Vagina (tissue), 2 donors: ENCODE measurements around the gene PCSK6. TPM values are rescaled to one million over a fixed set of nuclear protein-coding genes. Genes with fewer than 3 reads are reported as not detected.
A peak's percentile ranks its signal among the peaks of the same experiment; 100 is the strongest.

Source experiments
- DNase-seq, 2 donors: peaks; one replicate each; pipeline ENCODE4 v3.0.0-alpha.2; 2017; ENCODE audit errors: extremely low spot score in 2 of 2
- H3K27ac ChIP-seq: fragments of 200-600 bp; sonication (generic); one replicate; pipeline ENCODE4 v1.5.1; 2019
- H3K27me3 ChIP-seq: fragments of 200-600 bp; sonication (generic); one replicate; pipeline ENCODE4 v1.5.1; 2019
- H3K36me3 ChIP-seq, 2 donors: fragments of 200-600 bp; sonication (generic); one replicate each; pipeline ENCODE4 v1.5.1; 2017 to 2019
- H3K4me1 ChIP-seq: fragments of 200-600 bp; sonication (generic); one replicate; pipeline ENCODE4 v1.5.1; 2019
- H3K4me3 ChIP-seq, 2 donors: fragments of 200-600 bp; sonication (generic); 1 replicate in 1 of 2; 2 replicates in 1 of 2; pipeline ENCODE4 v1.5.1; 2016 to 2019
- H3K9me3 ChIP-seq: fragments of 200-600 bp; sonication (generic); one replicate; pipeline ENCODE4 v1.5.1; 2019
- POLR2A ChIP-seq, 2 donors: fragments of 450-650 bp; IDR thresholded peaks; one replicate each; pipeline ENCODE4 v1.6.1; 2017; ENCODE audit warnings: antibody characterized with exemption in 2 of 2, mild to moderate bottlenecking in 2 of 2, moderate library complexity in 2 of 2
- POLR2AphosphoS5 ChIP-seq, 2 donors: sonication (generic); formaldehyde crosslinking; IDR thresholded peaks; one replicate each; pipeline ENCODE4 v1.9.0; 2017; ENCODE audit warnings: antibody characterized with exemption in 2 of 2, mild to moderate bottlenecking in 2 of 2, low read depth in 1 of 2; ENCODE audit not compliant: insufficient read depth in 1 of 2
- intact Hi-C: fragments of 100-400 bp; cut with DNase I; formaldehyde crosslinking; loops from one replicate; pipeline ENCODE4 v1.15.1; 2023
- total RNA-seq: library from RNA; depleted of rRNA; stranded (reverse); fragments of >200 nt; gene quantifications from one replicate; pipeline ENCODE4 v1.2.3, GENCODE V29; 2016
- TF ChIP-seq, protein P1 (sequence below), 3 experiments: fragments of 450-650 bp in 2 of 3; fragments of 200-600 bp in 1 of 3; sonication (generic) in 1 of 3; IDR thresholded peaks; one replicate each; pipeline ENCODE4 v1.5.1; 2017 to 2019; ENCODE audit warnings: antibody characterized with exemption in 3 of 3, mild to moderate bottlenecking in 2 of 3, moderate library complexity in 2 of 3

PCSK6 gene
- total RNA-seq, 1 donor from 2014 or later, result 7.4 TPM

GRCh38 chr15:101351736-101352135 is 137.8 kb downstream of the PCSK6 start:
- intact Hi-C loops, result no loop called here
- H3K4me3 ChIP-seq, result no peak overlapping the region
- DNase-seq, result no peak
- no peaks in the 10 kb centered on the region for H3K4me1 ChIP-seq
- no peaks in the 10 kb centered on the region for H3K27me3 ChIP-seq
- no peaks in the 10 kb centered on the region for H3K36me3 ChIP-seq
- no peaks in the 10 kb centered on the region for H3K9me3 ChIP-seq
- no peak overlapping the region for H3K27ac ChIP-seq
- TF ChIP-seq POLR2A (IDR thresholded peaks at IDR 0.05) (no peak), POLR2AphosphoS5 (IDR thresholded peaks at IDR 0.05; ENCODE audit: insufficient read depth in 1 of 2, low read depth in 1 of 2) (no peak)
- TF ChIP-seq, protein P1, sequence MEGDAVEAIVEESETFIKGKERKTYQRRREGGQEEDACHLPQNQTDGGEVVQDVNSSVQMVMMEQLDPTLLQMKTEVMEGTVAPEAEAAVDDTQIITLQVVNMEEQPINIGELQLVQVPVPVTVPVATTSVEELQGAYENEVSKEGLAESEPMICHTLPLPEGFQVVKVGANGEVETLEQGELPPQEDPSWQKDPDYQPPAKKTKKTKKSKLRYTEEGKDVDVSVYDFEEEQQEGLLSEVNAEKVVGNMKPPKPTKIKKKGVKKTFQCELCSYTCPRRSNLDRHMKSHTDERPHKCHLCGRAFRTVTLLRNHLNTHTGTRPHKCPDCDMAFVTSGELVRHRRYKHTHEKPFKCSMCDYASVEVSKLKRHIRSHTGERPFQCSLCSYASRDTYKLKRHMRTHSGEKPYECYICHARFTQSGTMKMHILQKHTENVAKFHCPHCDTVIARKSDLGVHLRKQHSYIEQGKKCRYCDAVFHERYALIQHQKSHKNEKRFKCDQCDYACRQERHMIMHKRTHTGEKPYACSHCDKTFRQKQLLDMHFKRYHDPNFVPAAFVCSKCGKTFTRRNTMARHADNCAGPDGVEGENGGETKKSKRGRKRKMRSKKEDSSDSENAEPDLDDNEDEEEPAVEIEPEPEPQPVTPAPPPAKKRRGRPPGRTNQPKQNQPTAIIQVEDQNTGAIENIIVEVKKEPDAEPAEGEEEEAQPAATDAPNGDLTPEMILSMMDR (IDR thresholded peaks at IDR 0.05), result no peak

- TF ChIP-seq, protein P1 (IDR thresholded peaks at IDR 0.05), result no peak
- no peak for TF ChIP-seq POLR2AphosphoS5 (IDR thresholded peaks at IDR 0.05; ENCODE audit: insufficient read depth in 1 of 2, low read depth in 1 of 2)
- no peak for TF ChIP-seq POLR2A (IDR thresholded peaks at IDR 0.05)
- Histone ChIP-seq H3K27ac (no peak overlapping the region), H3K27me3 (no peaks in the 10 kb centered on the region), H3K4me1 (no peaks in the 10 kb centered on the region), H3K36me3 (no peaks in the 10 kb centered on the region), H3K4me3 (no peak overlapping the region), H3K9me3 (no peaks in the 10 kb centered on the region)
- intact Hi-C loops, result no loop called here
- DNase-seq, result peak in 1 of 2 donors; percentile 71
These were observed 140.2 kb downstream of the PCSK6 start for GRCh38 chr15:101349047-101349951.

DNA sequence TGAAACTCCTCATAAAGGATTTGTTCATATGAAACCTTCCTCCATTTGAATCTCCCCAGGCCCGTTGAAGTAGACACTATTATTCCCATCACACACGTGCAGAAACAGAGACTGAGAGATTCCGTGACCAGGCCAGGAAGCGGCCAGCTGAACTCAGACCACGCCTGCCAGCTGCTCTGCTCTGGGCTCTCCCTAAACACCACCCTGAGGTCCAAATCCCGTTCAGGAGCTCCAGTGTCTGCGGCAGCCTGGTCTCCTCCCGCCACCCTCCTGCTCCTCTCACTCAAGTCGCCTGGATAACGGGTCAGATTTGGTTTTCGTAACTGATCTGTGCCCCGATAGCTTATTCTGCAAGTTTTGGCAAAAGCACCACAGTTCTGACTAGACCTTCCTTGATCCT is 140.9 kb downstream of the PCSK6 start:
- H3K4me3 ChIP-seq, result no peak overlapping the region
- H3K36me3 ChIP-seq, result no peaks in the 10 kb centered on the region
- no peaks in the 10 kb centered on the region for H3K27me3 ChIP-seq
- DNase-seq, result peak in 1 of 2 donors; percentile 52
- H3K27ac ChIP-seq, result no peak overlapping the region
- no peaks in the 10 kb centered on the region for H3K4me1 ChIP-seq
- intact Hi-C loops, result no loop called here
- TF ChIP-seq POLR2AphosphoS5 (IDR thresholded peaks at IDR 0.05; ENCODE audit: insufficient read depth in 1 of 2, low read depth in 1 of 2) (no peak), POLR2A (IDR thresholded peaks at IDR 0.05) (no peak)
- TF ChIP-seq, protein P1 (IDR thresholded peaks at IDR 0.05), result no peak
- no peaks in the 10 kb centered on the region for H3K9me3 ChIP-seq

- Histone ChIP-seq H3K27ac (no peak overlapping the region), H3K4me3 (no peak overlapping the region), H3K27me3 (no peaks in the 10 kb centered on the region), H3K9me3 (no peaks in the 10 kb centered on the region), H3K36me3 (no peaks in the 10 kb centered on the region), H3K4me1 (no peaks in the 10 kb centered on the region)
- TF ChIP-seq POLR2AphosphoS5 (IDR thresholded peaks at IDR 0.05; ENCODE audit: insufficient read depth in 1 of 2, low read depth in 1 of 2) (no peak), POLR2A (IDR thresholded peaks at IDR 0.05) (no peak)
- intact Hi-C loops, result no loop called here
- no peak for DNase-seq
These were observed 141.5 kb downstream of the PCSK6 start for GRCh38 chr15:101348015-101348414.

DNA sequence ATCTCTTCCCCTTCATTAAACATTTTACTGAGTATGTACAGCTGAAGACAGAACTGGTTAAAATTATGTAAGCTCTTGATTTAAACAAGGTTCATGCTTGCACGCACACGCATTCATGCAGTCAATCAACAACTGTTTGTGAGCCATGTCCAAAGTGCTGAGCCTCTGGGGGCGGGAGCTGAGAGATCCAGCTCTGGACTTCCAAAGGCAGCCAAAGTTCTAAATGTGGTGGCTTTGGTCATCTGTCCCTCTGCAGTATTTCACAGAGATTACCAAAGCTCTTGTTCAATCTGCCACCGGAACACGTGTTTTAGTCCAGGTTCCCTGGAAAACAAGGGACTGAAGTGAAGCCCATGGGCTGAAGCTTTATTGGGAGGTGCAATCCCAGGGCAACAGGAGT is 142.1 kb downstream of the PCSK6 start:
- Histone ChIP-seq H3K9me3 (no peaks in the 10 kb centered on the region), H3K27ac (no peak overlapping the region), H3K4me3 (no peak overlapping the region), H3K27me3 (no peaks in the 10 kb centered on the region), H3K36me3 (no peaks in the 10 kb centered on the region), H3K4me1 (no peaks in the 10 kb centered on the region)
- intact Hi-C loops, result no loop called here
- no peak for DNase-seq
- TF ChIP-seq, protein P1 (IDR thresholded peaks at IDR 0.05), result no peak
- TF ChIP-seq POLR2A (IDR thresholded peaks at IDR 0.05), result no peak
- TF ChIP-seq POLR2AphosphoS5 (IDR thresholded peaks at IDR 0.05; ENCODE audit: insufficient read depth in 1 of 2, low read depth in 1 of 2), result no peak
